ENCODE measurements around the gene PRDM15. TPM values are rescaled to one million over a fixed set of nuclear protein-coding genes. Genes with fewer than 3 reads are reported as not detected.

Gene PRDM15
- 4.8 and 8.0 TPM in 2 replicates for total RNA-seq (2014; rRNA removed; shearing (Covaris generic))

- DNase-seq (ENCODE audit: low read depth) = peak; percentile 76
Observed at GRCh38 chr21:41879190-41879998, at the start of gene PRDM15. Gene PRDM15, minus strand, starts transcription at chr21:41879344. Its CDS starts 18,981 bp downstream, at chr21:41860363.

- DNase-seq (ENCODE audit: low read depth) = peak; percentile 37
Observed at GRCh38 chr21:41928621-41929220, 49.6 kb upstream of the PRDM15 start.

- no peak for DNase-seq (ENCODE audit: low read depth)
Observed at GRCh38 chr21:41927727-41928409, 48.7 kb upstream of the PRDM15 start.

GRCh38 chr21:41926807-41927171 is 47.6 kb upstream of the PRDM15 start:
- DNase-seq (ENCODE audit: low read depth) = no peak

GRCh38 chr21:41926117-41926806 is 47.1 kb upstream of the PRDM15 start:
- peak; percentile 78 for DNase-seq (ENCODE audit: low read depth)

GRCh38 chr21:41925767-41926116 is 46.6 kb upstream of the PRDM15 start:
- no peak for DNase-seq (ENCODE audit: low read depth)

- DNase-seq (ENCODE audit: low read depth) = no peak
Observed at GRCh38 chr21:41924368-41924754, 45.2 kb upstream of the PRDM15 start.

- DNase-seq (ENCODE audit: low read depth) = no peak
Observed at GRCh38 chr21:41923631-41924367, 44.7 kb upstream of the PRDM15 start.

GRCh38 chr21:41923186-41923585 is 44.0 kb upstream of the PRDM15 start:
- no peak for DNase-seq (ENCODE audit: low read depth)

- no peak for DNase-seq (ENCODE audit: low read depth)
Observed at GRCh38 chr21:41921021-41921420, 41.9 kb upstream of the PRDM15 start.

GRCh38 chr21:41920476-41920875 is 41.3 kb upstream of the PRDM15 start:
- DNase-seq (ENCODE audit: low read depth) = no peak

GRCh38 chr21:41919666-41920398 is 40.7 kb upstream of the PRDM15 start:
- DNase-seq (ENCODE audit: low read depth) = no peak

GRCh38 chr21:41918561-41919358 is 39.6 kb upstream of the PRDM15 start:
- no peak for DNase-seq (ENCODE audit: low read depth)

GRCh38 chr21:41917531-41917930 is 38.4 kb upstream of the PRDM15 start:
- no peak for DNase-seq (ENCODE audit: low read depth)

- DNase-seq (ENCODE audit: low read depth) = no peak
Observed at GRCh38 chr21:41916888-41917433, 37.8 kb upstream of the PRDM15 start.

- DNase-seq (ENCODE audit: low read depth) = no peak
Observed at GRCh38 chr21:41914965-41915364, 35.8 kb upstream of the PRDM15 start.

GRCh38 chr21:41914358-41914757 is 35.2 kb upstream of the PRDM15 start:
- no peak for DNase-seq (ENCODE audit: low read depth)

- DNase-seq (ENCODE audit: low read depth) = no peak
Observed at GRCh38 chr21:41913230-41913629, 34.1 kb upstream of the PRDM15 start.

GRCh38 chr21:41908829-41909228 is 29.7 kb upstream of the PRDM15 start:
- DNase-seq (ENCODE audit: low read depth) = no peak

All from M059J (cell line).